ENCODE data around the gene PTGER1.
"Not testable (repeated sequence)": the region's sequence is repeated elsewhere in the genome, so short reads cannot be mapped to it uniquely, and the experiment has no call there.

The PTGER1 gene

DNA sequence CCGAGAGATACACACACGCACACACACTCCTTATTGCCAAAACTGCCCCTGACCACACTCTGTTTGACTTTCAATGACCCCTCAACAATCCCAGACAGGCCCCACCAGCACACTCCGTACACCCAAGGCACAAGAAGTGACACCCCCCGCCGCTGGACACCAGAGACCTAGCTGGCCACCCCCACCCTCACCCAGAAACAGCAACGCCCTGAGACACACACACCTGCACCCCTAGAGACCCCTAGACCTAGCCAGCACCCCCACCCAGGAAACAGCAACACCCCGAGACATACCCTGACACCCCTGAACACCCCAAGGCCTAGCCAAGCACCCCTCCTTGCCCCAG is 1.1 kb upstream of the PTGER1 start:
- no peak for DNase-seq (ENCODE audit: low read depth in 2 of 2, low spot score in 1 of 2)

DNA sequence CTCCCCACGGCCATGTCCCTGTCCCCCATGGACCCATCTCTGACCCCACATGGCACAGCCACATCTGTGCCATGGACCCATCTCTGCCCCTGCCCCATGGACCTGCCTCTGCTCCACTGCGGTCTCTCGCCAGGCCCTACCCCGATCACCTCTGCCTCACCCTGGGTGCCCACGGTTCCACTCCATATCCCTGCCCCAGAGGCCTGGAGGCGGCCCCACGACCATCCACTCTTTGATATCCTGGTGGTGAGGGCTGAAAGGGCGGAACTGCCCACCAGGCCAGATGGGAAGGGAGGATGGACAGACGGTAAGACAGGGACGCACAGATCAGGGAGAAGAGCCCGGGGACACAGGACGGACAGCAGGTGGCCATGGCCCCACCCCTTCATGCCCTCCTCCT is 327 bp downstream of the PTGER1 start:
- DNase-seq (ENCODE audit: low read depth in 2 of 2, low spot score in 1 of 2): no peak

DNA sequence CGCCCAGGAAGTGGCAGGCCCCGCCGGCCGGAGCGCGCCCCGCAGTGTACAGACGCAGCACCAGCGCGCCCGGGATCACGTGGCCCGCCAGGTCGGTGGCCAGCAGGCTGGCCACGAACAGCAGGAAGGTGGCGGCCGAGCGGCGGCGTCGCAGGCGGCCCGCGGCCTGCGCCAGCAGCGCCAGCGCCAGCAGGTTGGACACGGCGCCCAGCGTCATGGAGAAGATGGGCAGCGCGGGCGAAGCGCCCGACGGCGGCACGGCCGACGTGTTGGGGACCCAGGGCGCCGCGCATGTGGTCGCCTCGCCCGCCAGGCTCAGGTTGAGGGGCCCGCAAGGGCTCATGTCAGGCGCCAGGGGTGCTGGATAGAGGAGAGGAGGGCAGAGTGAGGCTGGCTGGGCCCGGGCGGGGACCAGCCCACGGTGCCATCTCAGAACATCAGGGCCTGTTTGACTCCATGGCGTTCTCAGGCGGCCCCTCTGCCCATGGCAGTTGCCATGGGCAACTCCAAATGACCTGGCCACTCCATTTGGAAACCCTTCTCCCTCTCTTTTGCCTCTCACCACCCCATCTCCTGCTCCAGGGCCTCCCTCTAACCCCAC is 1.1 kb downstream of the PTGER1 start:
- no peak for DNase-seq (ENCODE audit: low read depth in 2 of 2, low spot score in 1 of 2)

DNA sequence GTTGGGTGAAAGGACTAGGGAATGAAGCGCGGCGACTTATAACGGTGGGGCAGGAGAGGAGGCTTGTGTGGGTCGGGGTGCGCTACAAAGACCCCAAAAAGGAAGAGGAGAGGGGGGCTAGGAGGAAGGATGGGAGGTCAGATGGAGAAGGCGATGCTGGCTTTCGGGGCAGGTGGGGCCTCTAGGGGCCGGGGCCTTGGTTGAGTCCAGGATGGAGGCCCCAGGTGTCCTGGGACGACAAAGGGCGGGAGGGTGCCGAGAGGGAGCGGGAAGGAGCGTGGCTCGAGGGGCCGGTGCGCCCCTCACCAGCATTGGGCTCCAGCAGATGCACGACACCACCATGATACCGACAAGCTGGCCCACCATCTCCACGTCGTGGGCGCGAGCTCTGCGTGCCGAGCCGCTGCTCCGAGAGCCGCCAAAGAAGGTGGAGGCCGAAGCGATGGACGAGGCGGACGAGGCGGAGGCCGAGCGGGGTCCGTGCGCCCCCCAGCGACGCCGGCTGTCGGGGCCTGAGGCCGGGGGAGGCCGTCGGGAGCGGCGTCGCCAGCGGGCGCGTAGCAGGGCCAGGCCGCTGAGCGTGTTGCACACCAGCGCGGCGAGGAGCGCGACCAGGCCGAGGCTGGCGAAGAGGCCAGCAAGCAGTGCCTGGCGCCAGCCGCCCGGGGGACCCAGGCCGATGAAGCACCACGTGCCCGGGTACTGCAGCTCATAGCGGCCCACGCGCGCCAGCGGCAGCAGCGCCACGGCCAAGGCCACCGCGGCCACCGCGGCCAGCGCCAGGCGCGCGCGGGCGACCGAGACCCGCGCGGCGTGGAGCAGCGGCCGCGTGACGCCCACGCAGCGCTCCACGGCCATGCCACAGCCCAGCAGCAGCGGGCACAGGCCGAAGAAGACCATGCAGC is 1.8 kb downstream of the PTGER1 start:
- DNase-seq (ENCODE audit: low read depth in 2 of 2, low spot score in 1 of 2): no peak

DNA sequence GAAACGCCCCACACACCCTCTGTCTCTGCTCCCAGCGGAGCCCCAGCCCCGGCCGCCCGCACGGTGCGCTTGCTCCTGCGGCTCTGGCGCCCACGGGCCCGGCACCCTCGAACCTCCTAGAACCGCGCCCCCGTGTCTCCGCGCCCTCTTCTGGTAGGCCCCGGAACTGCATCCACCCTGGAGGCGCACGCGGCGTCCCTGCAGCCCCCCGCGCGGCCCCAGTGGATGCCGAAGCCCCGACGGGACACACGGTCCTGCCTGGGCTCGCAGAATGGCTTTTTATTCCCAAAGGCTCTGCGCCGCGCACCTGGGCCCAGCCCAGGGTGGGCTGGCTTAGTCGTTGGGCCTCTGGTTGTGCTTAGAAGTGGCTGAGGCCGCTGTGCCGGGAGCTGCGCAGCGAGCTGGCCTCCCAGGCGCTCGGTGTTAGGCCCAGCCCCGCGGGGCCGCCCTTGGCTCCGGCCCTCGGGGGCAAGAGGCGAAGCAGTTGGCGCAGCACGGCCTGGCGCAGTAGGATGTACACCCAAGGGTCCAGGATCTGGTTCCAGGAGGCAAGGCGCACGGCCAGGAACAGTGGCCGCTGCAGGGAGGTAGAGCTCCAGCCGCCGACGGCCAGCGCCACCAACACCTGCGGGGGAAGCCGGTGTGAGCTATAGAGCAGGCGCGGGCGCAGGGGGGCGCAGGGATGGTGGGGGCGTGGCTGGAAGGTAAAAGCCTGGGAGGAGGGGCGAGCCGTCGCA is 2.8 kb downstream of the PTGER1 start:
- DNase-seq (ENCODE audit: low read depth in 2 of 2, low spot score in 1 of 2): peak; percentile 70 to 91

DNA sequence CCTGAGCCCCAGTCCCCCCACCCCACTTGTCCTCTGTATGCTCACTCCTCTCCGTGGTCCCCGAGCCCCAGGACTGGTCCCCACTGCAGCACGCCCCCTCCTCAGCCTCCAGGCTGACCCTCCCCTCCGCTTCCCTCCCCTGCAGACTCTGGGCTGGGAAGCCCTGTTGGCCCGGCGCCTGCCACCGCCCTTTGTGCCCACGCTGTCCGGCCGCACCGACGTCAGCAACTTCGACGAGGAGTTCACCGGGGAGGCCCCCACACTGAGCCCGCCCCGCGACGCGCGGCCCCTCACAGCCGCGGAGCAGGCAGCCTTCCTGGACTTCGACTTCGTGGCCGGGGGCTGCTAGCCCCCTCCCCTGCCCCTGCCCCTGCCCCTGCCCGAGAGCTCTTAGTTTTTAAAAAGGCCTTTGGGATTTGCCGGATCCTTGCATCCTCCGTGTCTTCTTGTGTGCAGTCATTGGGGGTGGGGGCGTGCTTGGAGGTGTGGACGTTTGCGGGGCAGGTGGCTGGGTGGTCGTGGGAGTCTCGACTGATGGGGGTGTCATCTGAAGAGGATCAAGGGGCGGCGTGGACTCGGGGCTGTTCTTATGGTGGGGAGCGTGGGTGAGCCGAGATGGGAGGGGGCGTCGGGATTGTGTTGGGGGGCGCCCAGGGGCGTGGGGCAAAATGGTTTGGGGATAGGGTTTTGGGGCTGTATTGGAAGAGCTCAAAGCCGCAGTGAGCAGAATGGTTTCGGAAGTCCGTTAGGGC is 3.5 kb downstream of the PTGER1 start:
- no peak for DNase-seq (ENCODE audit: low read depth in 2 of 2, low spot score in 1 of 2)

DNA sequence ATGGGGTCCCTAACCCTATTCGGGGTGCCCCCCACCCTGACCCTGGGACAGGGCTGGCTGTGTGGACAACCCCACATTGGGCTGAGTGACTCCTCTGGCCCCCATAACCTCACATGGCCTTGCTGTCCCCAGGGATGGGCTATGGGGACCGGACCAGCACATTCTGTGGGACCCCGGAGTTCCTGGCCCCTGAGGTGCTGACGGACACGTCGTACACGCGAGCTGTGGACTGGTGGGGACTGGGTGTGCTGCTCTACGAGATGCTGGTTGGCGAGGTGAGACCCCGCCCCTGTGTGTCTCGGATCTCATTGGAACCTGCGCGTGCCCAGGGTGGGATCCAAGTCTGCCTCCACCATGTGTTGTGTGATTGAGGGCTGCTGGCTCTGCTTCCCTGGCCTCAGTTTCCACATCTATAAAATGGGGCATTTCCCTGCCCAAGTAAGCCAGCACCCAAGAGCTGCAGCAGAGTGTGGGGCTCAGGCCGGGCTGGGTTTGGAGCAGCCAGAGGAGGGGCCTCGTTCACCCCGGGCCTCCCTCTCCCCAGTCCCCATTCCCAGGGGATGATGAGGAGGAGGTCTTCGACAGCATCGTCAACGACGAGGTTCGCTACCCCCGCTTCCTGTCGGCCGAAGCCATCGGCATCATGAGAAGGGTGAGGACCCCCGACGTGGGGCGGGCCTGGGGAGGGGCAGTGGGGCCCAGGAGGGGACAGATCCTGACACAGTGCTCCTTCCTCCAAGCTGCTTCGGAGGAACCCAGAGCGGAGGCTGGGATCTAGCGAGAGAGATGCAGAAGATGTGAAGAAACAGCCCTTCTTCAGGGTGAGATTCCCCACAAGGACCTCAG is 4.9 kb downstream of the PTGER1 start:
- no peak for DNase-seq (ENCODE audit: low read depth in 2 of 2, low spot score in 1 of 2)

DNA sequence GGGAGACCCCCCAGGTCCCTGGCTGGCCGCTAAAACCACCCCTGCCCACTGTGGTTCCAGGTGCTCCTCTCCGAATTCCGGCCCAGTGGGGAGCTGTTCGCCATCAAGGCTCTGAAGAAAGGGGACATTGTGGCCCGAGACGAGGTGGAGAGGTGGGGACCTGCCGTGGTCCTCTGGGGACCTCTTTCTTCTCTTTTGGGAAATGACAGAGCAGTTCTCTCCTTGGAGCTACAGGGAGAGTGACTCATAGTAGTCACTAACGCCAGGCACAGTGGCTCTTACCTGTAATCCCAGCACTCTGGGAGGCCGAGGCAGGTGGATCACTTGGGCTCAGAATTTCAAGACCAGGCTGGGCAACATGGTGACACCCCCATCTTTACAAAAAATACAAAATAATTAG is 7.3 kb downstream of the PTGER1 start:
- no peak for DNase-seq (ENCODE audit: low read depth in 2 of 2, low spot score in 1 of 2)

DNA sequence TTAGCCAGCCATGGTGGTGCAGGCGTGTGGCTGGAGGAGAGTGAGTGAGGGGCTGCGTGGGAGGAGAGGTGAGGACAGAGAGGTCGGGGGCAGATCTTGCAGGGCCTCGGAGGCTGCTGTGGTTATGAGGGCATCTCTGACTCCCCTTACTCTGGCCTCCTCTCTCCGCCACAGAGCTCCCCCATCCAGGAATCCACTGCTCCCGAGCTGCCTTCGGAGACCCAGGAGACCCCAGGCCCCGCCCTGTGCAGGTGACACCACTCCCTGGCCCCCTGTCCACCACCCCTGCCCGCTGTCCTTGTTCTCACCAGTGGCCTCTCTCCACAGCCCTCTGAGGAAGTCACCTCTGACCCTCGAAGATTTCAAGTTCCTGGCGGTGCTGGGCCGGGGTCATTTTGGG is 7.8 kb downstream of the PTGER1 start:
- DNase-seq (ENCODE audit: low read depth in 2 of 2, low spot score in 1 of 2): no peak

DNA sequence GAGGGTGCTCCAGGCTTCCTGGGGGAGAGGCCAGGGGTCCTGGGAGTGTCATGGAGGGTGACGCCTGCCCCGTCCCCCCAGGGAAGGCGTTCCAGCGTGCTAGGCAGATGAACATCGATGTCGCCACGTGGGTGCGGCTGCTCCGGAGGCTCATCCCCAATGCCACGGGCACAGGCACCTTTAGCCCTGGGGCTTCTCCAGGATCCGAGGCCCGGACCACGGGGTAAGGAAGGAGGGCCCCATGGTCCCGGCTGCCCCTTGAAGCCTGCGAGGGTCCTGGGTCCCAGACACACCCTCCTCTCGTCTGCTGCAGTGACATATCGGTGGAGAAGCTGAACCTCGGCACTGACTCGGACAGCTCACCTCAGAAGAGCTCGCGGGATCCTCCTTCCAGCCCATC is 11.4 kb downstream of the PTGER1 start:
- no peak for DNase-seq (ENCODE audit: low read depth in 2 of 2, low spot score in 1 of 2)

DNA sequence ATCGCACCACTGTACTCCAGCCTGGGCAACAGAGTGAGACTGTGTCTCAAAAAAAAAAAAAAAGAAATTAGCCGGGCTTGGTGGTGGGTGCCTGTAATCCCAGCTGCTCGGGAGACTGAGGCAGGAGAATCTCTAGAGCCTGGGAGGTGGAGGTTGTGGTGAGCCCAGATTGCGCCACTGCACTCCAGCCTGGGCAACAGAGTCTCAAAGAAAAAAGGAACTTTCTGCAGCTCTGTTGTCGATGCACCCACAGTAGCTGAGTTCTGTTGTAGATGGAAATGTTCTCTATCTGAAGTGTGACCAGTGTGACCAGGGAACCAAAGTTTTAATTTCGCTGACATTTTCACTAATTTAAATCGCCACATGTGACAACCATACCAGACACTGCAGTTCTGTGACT is 12.8 kb downstream of the PTGER1 start:
- not testable (repeated sequence) for DNase-seq (ENCODE audit: low read depth in 2 of 2, low spot score in 1 of 2)

DNA sequence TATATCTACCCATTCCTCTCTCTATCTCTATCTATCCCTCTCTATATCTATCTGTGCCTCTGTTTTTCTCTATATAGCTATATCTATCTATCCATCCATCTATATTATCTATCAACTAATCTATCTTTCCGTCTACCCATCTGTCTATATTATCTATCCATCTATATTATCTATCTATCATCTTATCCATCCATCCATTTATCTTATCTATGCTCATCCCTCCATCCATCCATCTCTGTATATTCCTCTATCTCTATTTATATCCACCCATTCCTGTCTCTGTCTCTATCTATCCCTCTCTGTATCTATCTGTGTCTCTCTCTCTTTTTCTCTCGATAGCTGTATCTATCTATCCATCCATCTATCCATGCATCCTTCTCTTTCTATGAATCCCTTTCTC is 14.2 kb downstream of the PTGER1 start:
- DNase-seq (ENCODE audit: low read depth in 2 of 2, low spot score in 1 of 2): no peak

DNA sequence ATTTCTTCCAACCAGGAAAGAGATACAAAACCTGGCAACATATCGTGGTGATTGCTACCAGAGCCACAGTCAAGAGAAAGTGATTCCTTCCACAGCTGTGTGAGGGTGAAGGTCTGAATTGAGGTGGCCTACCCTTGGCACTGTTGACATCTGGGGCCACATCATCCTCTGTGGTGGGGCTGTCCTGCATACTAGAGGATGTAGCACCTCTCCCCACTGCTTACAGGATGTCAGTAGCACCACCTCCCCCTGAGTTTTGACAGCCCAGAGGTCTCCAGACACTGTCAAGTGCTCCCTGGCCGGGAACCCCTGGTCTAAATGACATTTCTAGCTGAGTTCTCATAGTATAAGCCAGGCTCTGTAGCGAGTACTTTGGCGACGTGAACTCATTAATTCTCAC is 15.5 kb downstream of the PTGER1 start:
- no peak for DNase-seq (ENCODE audit: low read depth in 2 of 2, low spot score in 1 of 2)

DNA sequence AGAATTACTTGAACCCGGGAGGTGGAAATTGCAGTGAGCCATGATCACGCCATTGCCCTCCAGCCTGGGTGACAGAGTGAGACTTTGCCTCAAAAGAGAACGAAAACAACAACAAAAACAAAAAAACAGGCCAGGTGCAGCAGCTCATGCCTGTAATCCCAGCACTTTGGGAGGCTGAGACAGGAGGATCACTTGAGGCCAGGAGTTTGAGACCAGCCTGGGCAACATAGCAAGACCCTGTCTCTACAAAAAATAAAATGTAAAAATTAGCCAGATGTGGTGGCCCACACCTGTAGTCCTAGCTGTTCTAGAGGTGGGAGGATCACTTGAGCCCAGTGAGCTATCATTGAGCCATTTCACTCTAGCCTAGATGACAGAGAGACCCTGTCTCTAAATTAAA is 22.9 kb downstream of the PTGER1 start:
- not testable (repeated sequence) for DNase-seq (ENCODE audit: low read depth in 2 of 2, low spot score in 1 of 2)

DNA sequence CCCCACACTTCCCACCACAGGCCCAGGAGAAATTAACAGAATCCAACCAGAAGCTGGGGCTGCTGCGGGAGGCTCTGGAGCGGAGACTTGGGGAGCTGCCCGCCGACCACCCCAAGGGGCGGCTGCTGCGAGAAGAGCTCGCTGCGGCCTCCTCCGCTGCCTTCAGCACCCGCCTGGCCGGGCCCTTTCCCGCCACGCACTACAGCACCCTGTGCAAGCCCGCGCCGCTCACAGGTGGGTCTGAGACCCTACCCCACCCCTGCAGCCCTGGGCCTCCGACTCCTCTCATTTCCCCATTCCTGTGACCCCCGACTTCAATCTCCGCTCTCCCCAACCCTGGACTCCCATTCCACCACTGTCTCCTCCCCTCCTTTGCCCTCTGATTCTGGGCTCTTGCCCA is 24.3 kb downstream of the PTGER1 start:
- DNase-seq (ENCODE audit: low read depth in 2 of 2, low spot score in 1 of 2): no peak

DNA sequence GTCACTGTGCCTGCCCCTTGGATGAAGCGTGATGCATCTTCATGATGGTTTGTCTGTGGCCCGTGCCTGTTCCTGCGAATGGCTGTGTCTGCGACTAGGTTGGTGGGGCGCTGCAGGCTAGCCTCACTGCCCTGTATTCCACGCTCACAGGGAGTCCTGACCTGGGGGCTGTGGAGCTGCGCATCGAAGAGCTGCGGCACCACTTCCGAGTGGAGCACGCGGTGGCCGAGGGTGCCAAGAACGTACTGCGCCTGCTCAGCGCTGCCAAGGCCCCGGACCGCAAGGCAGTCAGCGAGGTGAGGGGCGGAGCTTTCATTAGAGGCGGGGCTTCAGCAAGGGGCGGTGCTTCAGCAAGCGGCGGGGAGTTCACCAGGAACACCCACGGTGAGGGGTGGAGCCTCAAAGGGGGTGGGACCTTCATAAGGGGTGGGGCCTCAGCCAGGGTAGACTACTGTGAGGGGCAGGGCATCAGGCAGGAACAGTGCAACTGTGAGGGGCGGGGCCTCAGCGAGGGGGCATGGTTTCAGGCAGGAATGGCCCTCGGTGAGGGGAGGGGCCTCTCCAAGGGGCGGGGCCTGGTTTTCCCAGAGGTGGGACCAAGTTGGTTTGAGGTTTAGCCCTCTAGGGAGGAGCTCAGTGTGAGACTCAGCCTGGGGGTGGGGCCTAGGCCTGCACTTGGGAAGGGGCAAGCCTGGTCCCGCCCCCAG is 24.8 kb downstream of the PTGER1 start:
- no peak for DNase-seq (ENCODE audit: low read depth in 2 of 2, low spot score in 1 of 2)

DNA sequence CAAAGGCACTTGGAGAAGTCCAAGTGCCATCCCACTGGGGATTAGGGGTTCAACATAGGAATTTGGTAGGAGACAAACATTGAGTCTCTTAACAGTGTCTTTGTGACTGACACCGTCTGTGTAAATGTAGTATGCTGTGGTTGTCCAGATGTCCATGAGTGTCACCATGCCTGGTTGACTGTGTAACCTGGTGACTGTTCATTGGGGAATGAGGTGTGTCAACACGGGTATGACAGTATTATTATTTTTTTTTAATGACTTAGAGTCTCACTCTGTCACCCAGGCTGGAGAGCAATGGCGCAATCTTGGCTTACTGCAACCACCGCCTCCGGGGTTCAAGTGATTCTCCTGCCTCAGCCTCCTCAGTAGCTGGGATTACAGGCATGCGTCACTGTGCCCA is 25.8 kb downstream of the PTGER1 start:
- DNase-seq (ENCODE audit: low read depth in 2 of 2, low spot score in 1 of 2): no peak

DNA sequence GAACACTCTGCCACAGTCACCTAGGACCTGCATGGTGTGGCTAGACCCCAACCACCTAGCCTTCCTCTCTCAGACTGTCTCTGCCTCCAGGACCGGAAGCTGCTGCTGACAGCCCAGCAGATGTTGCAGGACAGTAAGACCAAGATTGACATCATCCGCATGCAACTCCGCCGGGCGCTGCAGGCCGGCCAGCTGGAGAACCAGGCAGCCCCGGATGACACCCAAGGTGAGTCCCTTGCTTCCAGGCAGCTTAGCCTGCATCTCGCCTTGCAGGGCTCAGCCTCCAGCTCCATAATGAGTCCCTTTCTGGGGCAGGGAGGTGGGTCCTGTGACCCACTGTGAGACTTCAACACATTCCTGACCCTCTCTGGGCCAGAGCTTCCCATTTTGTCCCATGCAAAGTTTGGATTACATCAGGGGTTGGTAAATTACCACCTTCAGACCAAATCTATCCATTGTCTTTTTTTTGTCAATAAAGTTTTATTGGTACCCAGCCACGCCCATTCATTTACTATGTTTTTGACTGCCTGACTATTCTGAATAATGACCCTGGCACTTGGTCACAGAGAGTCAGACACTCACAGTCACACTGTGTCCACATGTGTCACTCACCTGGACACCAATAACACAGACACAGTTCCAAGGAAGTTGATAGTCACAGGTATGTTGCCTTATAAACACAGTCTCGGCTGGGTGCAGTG is 28.7 kb downstream of the PTGER1 start:
- DNase-seq (ENCODE audit: low read depth in 2 of 2, low spot score in 1 of 2): no peak

DNA sequence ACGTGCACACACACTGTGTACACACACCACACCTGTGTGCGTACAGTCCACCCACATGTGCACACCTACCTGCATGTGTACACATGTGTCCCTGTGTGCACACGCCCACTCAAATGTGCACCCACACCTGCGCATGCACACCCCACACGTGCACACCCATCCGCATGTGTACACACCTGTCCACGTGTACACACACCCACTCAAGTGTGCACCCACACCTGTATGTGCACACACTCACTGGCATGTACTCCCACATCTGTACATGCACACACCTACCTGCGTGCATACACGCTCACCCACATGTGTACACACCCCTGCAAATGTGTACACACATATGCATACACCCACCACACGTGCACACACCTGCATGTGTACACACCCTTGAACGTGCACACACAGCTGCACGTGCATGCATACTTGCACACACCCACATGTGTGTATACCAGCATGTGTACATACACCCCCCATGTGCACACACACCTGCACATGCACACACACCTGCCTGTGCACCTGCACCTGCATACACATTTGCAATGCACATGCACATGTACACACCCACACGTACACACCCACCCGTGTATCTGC is 31.4 kb downstream of the PTGER1 start:
- DNase-seq (ENCODE audit: low read depth in 2 of 2, low spot score in 1 of 2): no peak
